Measurements from ENCODE around the gene MARK2. TPM values are rescaled to one million over a fixed set of nuclear protein-coding genes. Genes with fewer than 3 reads are reported as not detected.

The MARK2 gene
- total RNA-seq, 2 experiments from 2014 or later: 18.4 to 21.0 TPM

GRCh38 chr11:63909591-63910506, 70.9 kb downstream of the MARK2 start:
- intact Hi-C loops (cut with DNase I, micrococcal nuclease): loop anchor here (5.0 to 10.0 kb wide), 3 partner anchors 43 to 242 kb away; partner anchors contain the start of gene ZFTA (in 1 of the 2)
- H3K27ac Mint-ChIP-seq: no peak overlapping the region

GRCh38 chr11:63910675-63911074, 71.8 kb downstream of the MARK2 start:
- H3K27ac ChIP-seq (ENCODE audit: low read depth in 1 of 2, low read length in 2 of 2): no peak overlapping the region
- no peak overlapping the region for H3K4me3 ChIP-seq (ENCODE audit: low read length)
- H3K27me3 ChIP-seq (ENCODE audit: control insufficient read depth in 1 of 2, insufficient read depth in 2 of 2, low read length in 2 of 2): no peaks in the 10 kb centered on the region
- Mint-ChIP-seq H3K4me3 (no peak overlapping the region), H3K27me3 (no peaks in the 10 kb centered on the region), H3K9me3 (no peaks in the 10 kb centered on the region), H3K27ac (no peak overlapping the region), H3K4me1 (ENCODE audit: low read depth) (no peaks in the 10 kb centered on the region), H3K36me3 (ENCODE audit: low read depth) (peaks cover 44% of the 10 kb centered on the region)
- intact Hi-C loops (cut with DNase I, micrococcal nuclease): no loop called here
- no peak for DNase-seq
- H3K9me3 ChIP-seq (ENCODE audit: control insufficient read depth in 1 of 2, insufficient read depth in 1 of 2, low read length in 2 of 2): no peaks in the 10 kb centered on the region
- ATAC-seq (ENCODE audit: poor library complexity): no peak
- CTCF ChIA-PET: no interaction called here
- H3K4me1 ChIP-seq (ENCODE audit: insufficient read depth, low read length): peaks cover 11% of the 10 kb centered on the region
- TF ChIP-seq, protein P1, sequence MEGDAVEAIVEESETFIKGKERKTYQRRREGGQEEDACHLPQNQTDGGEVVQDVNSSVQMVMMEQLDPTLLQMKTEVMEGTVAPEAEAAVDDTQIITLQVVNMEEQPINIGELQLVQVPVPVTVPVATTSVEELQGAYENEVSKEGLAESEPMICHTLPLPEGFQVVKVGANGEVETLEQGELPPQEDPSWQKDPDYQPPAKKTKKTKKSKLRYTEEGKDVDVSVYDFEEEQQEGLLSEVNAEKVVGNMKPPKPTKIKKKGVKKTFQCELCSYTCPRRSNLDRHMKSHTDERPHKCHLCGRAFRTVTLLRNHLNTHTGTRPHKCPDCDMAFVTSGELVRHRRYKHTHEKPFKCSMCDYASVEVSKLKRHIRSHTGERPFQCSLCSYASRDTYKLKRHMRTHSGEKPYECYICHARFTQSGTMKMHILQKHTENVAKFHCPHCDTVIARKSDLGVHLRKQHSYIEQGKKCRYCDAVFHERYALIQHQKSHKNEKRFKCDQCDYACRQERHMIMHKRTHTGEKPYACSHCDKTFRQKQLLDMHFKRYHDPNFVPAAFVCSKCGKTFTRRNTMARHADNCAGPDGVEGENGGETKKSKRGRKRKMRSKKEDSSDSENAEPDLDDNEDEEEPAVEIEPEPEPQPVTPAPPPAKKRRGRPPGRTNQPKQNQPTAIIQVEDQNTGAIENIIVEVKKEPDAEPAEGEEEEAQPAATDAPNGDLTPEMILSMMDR (IDR thresholded peaks at IDR 0.05): no peak
- peaks cover 40% of the 10 kb centered on the region for H3K36me3 ChIP-seq (ENCODE audit: insufficient read depth, low read length)
- POLR2A ChIA-PET: no interaction called here

More at GRCh38 chr11:63909591-63910506, 70.9 kb downstream of the MARK2 start:
- ATAC-seq (ENCODE audit: poor library complexity) (no peak), DNase-seq (no peak)
- peaks cover 48% of the 10 kb centered on the region for H3K36me3 ChIP-seq (ENCODE audit: insufficient read depth, low read length)
- Mint-ChIP-seq H3K4me3 (no peak overlapping the region), H3K9me3 (no peaks in the 10 kb centered on the region), H3K36me3 (ENCODE audit: low read depth) (peaks cover 52% of the 10 kb centered on the region), H3K4me1 (ENCODE audit: low read depth) (no peaks in the 10 kb centered on the region), H3K27me3 (no peaks in the 10 kb centered on the region)
- no peak overlapping the region for H3K27ac ChIP-seq (ENCODE audit: low read depth in 1 of 2, low read length in 2 of 2)
- H3K9me3 ChIP-seq (ENCODE audit: control insufficient read depth in 1 of 2, insufficient read depth in 1 of 2, low read length in 2 of 2): no peaks in the 10 kb centered on the region
- CTCF ChIA-PET: no interaction called here
- TF ChIP-seq, protein P1 (IDR thresholded peaks at IDR 0.05): no peak
- no peaks in the 10 kb centered on the region for H3K27me3 ChIP-seq (ENCODE audit: control insufficient read depth in 1 of 2, insufficient read depth in 2 of 2, low read length in 2 of 2)
- POLR2A ChIA-PET: no interaction called here
- H3K4me3 ChIP-seq (ENCODE audit: low read length): no peak overlapping the region
- H3K4me1 ChIP-seq (ENCODE audit: insufficient read depth, low read length): peaks cover 4% of the 10 kb centered on the region

- POLR2A ChIA-PET: no interaction called here
- ATAC-seq (ENCODE audit: poor library complexity) (no peak), DNase-seq (no peak)
- Mint-ChIP-seq H3K36me3 (ENCODE audit: low read depth) (peaks cover 36% of the 10 kb centered on the region), H3K27ac (no peak overlapping the region), H3K9me3 (no peaks in the 10 kb centered on the region), H3K4me3 (no peak overlapping the region), H3K4me1 (ENCODE audit: low read depth) (peaks cover 4% of the 10 kb centered on the region), H3K27me3 (no peaks in the 10 kb centered on the region)
- Histone ChIP-seq H3K27ac (ENCODE audit: low read depth in 1 of 2, low read length in 2 of 2) (no peak overlapping the region), H3K4me3 (ENCODE audit: low read length) (no peak overlapping the region), H3K27me3 (ENCODE audit: control insufficient read depth in 1 of 2, insufficient read depth in 2 of 2, low read length in 2 of 2) (no peaks in the 10 kb centered on the region), H3K36me3 (ENCODE audit: insufficient read depth, low read length) (peaks cover 35% of the 10 kb centered on the region), H3K9me3 (ENCODE audit: control insufficient read depth in 1 of 2, insufficient read depth in 1 of 2, low read length in 2 of 2) (no peaks in the 10 kb centered on the region), H3K4me1 (ENCODE audit: insufficient read depth, low read length) (peaks cover 19% of the 10 kb centered on the region)
- CTCF ChIA-PET: no interaction called here
- TF ChIP-seq, protein P1 (IDR thresholded peaks at IDR 0.05): no peak
- intact Hi-C loops (cut with DNase I, micrococcal nuclease): no loop called here
Measured at GRCh38 chr11:63911440-63911839, 72.5 kb downstream of the MARK2 start.

Measured in CD4-positive, alpha-beta T cell (primary cell).